Measurements from ENCODE around the gene LSM14A.
A peak's percentile ranks its signal among the peaks of the same experiment; 100 is the strongest.
"Not testable (repeated sequence)": the region's sequence is repeated elsewhere in the genome, so short reads cannot be mapped to it uniquely, and the experiment has no call there.

Gene LSM14A

GRCh38 chr19:34159541-34159940, 12.8 kb upstream of the LSM14A start:
- not testable (repeated sequence) for DNase-seq

- DNase-seq: not testable (repeated sequence)
Measured at GRCh38 chr19:34161902-34162301, 10.4 kb upstream of the LSM14A start.

- DNase-seq: no peak
Measured at GRCh38 chr19:34165295-34165738, 7.0 kb upstream of the LSM14A start.

GRCh38 chr19:34169475-34170199, 2.7 kb upstream of the LSM14A start:
- not testable (repeated sequence) for DNase-seq

- DNase-seq: peak; percentile 46
Measured at GRCh38 chr19:34171539-34171876, 796 bp upstream of the LSM14A start.

GRCh38 chr19:34172661-34173192, 423 bp downstream of the LSM14A start:
- DNase-seq: no peak

GRCh38 chr19:34173193-34173956, 1.1 kb downstream of the LSM14A start:
- DNase-seq: peak; percentile 6

GRCh38 chr19:34175173-34175572, 2.9 kb downstream of the LSM14A start:
- not testable (repeated sequence) for DNase-seq

- DNase-seq: no peak
Measured at GRCh38 chr19:34176581-34176980, 4.3 kb downstream of the LSM14A start.

GRCh38 chr19:34178274-34178610, 5.9 kb downstream of the LSM14A start:
- no peak for DNase-seq

- DNase-seq: no peak
Measured at GRCh38 chr19:34179066-34179465, 6.8 kb downstream of the LSM14A start.

GRCh38 chr19:34180273-34180672, 8.0 kb downstream of the LSM14A start:
- DNase-seq: no peak

GRCh38 chr19:34180709-34181108, 8.4 kb downstream of the LSM14A start:
- DNase-seq: no peak

- no peak for DNase-seq
Measured at GRCh38 chr19:34181111-34181864, 9.0 kb downstream of the LSM14A start.

GRCh38 chr19:34182125-34182524, 9.8 kb downstream of the LSM14A start:
- DNase-seq: no peak

- DNase-seq: no peak
Measured at GRCh38 chr19:34184880-34185491, 12.7 kb downstream of the LSM14A start.

- no peak for DNase-seq
Measured at GRCh38 chr19:34186205-34186604, 13.9 kb downstream of the LSM14A start.

GRCh38 chr19:34187011-34187410, 14.7 kb downstream of the LSM14A start:
- no peak for DNase-seq

GRCh38 chr19:34188408-34188807, 16.1 kb downstream of the LSM14A start:
- no peak for DNase-seq

GRCh38 chr19:34189199-34189916, 17.1 kb downstream of the LSM14A start:
- no peak for DNase-seq

- DNase-seq: no peak
Measured at GRCh38 chr19:34189917-34190425, 17.7 kb downstream of the LSM14A start.

- DNase-seq: no peak
Measured at GRCh38 chr19:34191355-34191962, 19.2 kb downstream of the LSM14A start.

Measured in stimulated activated CD4-positive, alpha-beta T cell treated with anti-CD3 and anti-CD28 coated beads, Interleukin-4, amount 100 ng/mL, for 1 hour (primary cell).